GM18519 (cell line): ENCODE measurements around the gene TAF3.

Source experiments
- ATAC-seq: cut with Tn5 transposase; IDR thresholded peaks from one replicate; pipeline ENCODE4 v1.9.1; 2021; ENCODE audit warnings: mild to moderate bottlenecking, moderate library complexity; ENCODE audit not compliant: unreplicated experiment, low FRiP score

The TAF3 gene

GRCh38 chr10:7960108-7960507 lies 141.8 kb downstream of the TAF3 start:
- no peak for ATAC-seq

- ATAC-seq: no peak
These were observed 144.3 kb downstream of the TAF3 start for GRCh38 chr10:7962592-7962991.

- ATAC-seq: no peak
These were observed 147.2 kb downstream of the TAF3 start for GRCh38 chr10:7965457-7965856.

- no peak for ATAC-seq
These were observed 148.7 kb downstream of the TAF3 start for GRCh38 chr10:7967035-7967434.

GRCh38 chr10:7968510-7969112 lies 150.3 kb downstream of the TAF3 start:
- ATAC-seq: no peak

- no peak for ATAC-seq
These were observed 151.3 kb downstream of the TAF3 start for GRCh38 chr10:7969623-7970022.

GRCh38 chr10:7971949-7972348 lies 153.6 kb downstream of the TAF3 start:
- no peak for ATAC-seq

- no peak for ATAC-seq
These were observed 154.1 kb downstream of the TAF3 start for GRCh38 chr10:7972367-7972766.

- no peak for ATAC-seq
These were observed 161.9 kb downstream of the TAF3 start for GRCh38 chr10:7980196-7980595.

GRCh38 chr10:7982727-7983126 lies 164.4 kb downstream of the TAF3 start:
- ATAC-seq: no peak

- ATAC-seq: no peak
These were observed 166.0 kb downstream of the TAF3 start for GRCh38 chr10:7984325-7984724.

- no peak for ATAC-seq
These were observed 166.6 kb downstream of the TAF3 start for GRCh38 chr10:7984896-7985295.

GRCh38 chr10:7986851-7987250 lies 168.5 kb downstream of the TAF3 start:
- ATAC-seq: no peak

- no peak for ATAC-seq
These were observed 170.7 kb downstream of the TAF3 start for GRCh38 chr10:7988989-7989388.

GRCh38 chr10:7998831-7999230 lies 180.5 kb downstream of the TAF3 start:
- no peak for ATAC-seq

- no peak for ATAC-seq
These were observed 186.2 kb downstream of the TAF3 start for GRCh38 chr10:8004469-8005000.

GRCh38 chr10:8006274-8006999 lies 188.1 kb downstream of the TAF3 start:
- ATAC-seq: no peak

- ATAC-seq: no peak
These were observed 190.7 kb downstream of the TAF3 start for GRCh38 chr10:8009031-8009430.

GRCh38 chr10:8013006-8013405 lies 194.7 kb downstream of the TAF3 start:
- no peak for ATAC-seq

- ATAC-seq: no peak
These were observed 195.3 kb downstream of the TAF3 start for GRCh38 chr10:8013619-8014018.

GRCh38 chr10:8014649-8015048 lies 196.3 kb downstream of the TAF3 start:
- ATAC-seq: no peak

- ATAC-seq: no peak
These were observed 199.0 kb downstream of the TAF3 start for GRCh38 chr10:8017277-8017676.
